Psoas muscle (tissue), 8 donors: ENCODE results near the gene CSDE1. TPM values are rescaled to one million over a fixed set of nuclear protein-coding genes. Genes with fewer than 3 reads are reported as not detected.
"Not testable (repeated sequence)": the region's sequence is repeated elsewhere in the genome, so short reads cannot be mapped to it uniquely, and the experiment has no call there.

Experiments
- ATAC-seq, 4 donors: fragments of 200-7000 bp; cut with Tn5 transposase; one replicate each; pipeline ENCODE4 v1.9.1; 2020; ENCODE audit warnings: moderate library complexity in 3 of 4, mild to moderate bottlenecking in 2 of 4
- DNase-seq, 2 donors: peaks; one replicate each; pipeline ENCODE4 v3.0.0-alpha.2; 2020
- H3K27ac ChIP-seq: fragments of 200-600 bp; one replicate; pipeline ENCODE4 v1.8.0; 2022
- H3K27me3 ChIP-seq, 3 donors: fragments of 200-600 bp in 1 of 3; one replicate each; pipeline versions ENCODE4 v1.6.1 to v1.8.0; 2013 to 2022; ENCODE audit warnings: low read length in 2 of 3, mild to moderate bottlenecking in 2 of 3, moderate library complexity in 1 of 3; ENCODE audit not compliant: insufficient read depth in 3 of 3
- H3K36me3 ChIP-seq, 2 donors: fragments of 200-600 bp in 1 of 2; one replicate each; pipeline versions ENCODE4 v1.6.1 to v1.8.0; 2013 to 2022; ENCODE audit warnings: low read depth in 1 of 2, mild to moderate bottlenecking in 1 of 2, moderate library complexity in 1 of 2; ENCODE audit not compliant: insufficient read depth in 1 of 2
- H3K4me1 ChIP-seq: fragments of 200-600 bp; one replicate; pipeline ENCODE4 v1.8.0; 2022
- H3K4me3 ChIP-seq: fragments of 200-600 bp; one replicate; pipeline ENCODE4 v1.8.0; 2022; ENCODE audit warnings: mild to moderate bottlenecking
- H3K9me3 ChIP-seq: fragments of 200-600 bp; one replicate; pipeline ENCODE4 v1.8.0; 2022
- WGBS, 3 donors: extraction: QIAGEN DNeasy Blood & Tissue Kit; methylation state at CpG; one replicate each; pipeline versions ENCODE4 v1.1.6 to v1.1.7; 2013; 5-methylcytosine and 5-hydroxymethylcytosine counted together
- intact Hi-C, 2 donors: fragments of 100-400 bp; cut with DNase I; formaldehyde crosslinking; loops; one replicate each; pipeline versions ENCODE4 v1.11.0 to v1.14.2; 2022
- polyA plus RNA-seq, 3 donors: library from polyadenylated mRNA; stranded (reverse); fragments of 200-250 nt; gene quantifications; one replicate each; pipeline ENCODE4 v1.2.3, GENCODE V29; 2013
- total RNA-seq, 4 donors: library from RNA; stranded (reverse); fragmentation: NEBNext Ultra II Directional in 2 of 4; extraction: Animal tissue kit (Norgen Biotek cat#: 25700) in 2 of 4; gene quantifications; one replicate each; pipeline versions ENCODE4 v1.2.1 to v1.2.4, GENCODE V29; 2021 to 2023
- TF ChIP-seq, protein P1 (sequence below): fragments of 200-600 bp; IDR thresholded peaks from one replicate; pipeline ENCODE4 v1.8.0; 2022; ENCODE audit warnings: antibody characterized with exemption
- donor health status: healthy with polysubstance abuse.
- donor health status: DM: no; HTN: no; CAD: no; lungs with moderate emphysema.
- donor health status: Bipolar disorder and iron deficiency.
- donor health status: healthy.
- donor health status: DM: yes; HTN: yes; CAD: no.
- donor health status: DM: no; HTN: no; CAD: no.
- donor health status: DM: no; HTN: no; CAD: no.
- donor health status: DM: yes; HTN: yes; CAD: no.

CSDE1 gene
- total and polyA plus RNA-seq, 7 donors = 305 to 1,888 (median 1,387) TPM

GRCh38 chr1:114756009-114756892 lies 1.5 kb downstream of the CSDE1 start:
- WGBS, 3 donors = 11 to 15% (median 12%) methylated on average over 14 of the region's 14 CpGs
- TF ChIP-seq, protein P1, sequence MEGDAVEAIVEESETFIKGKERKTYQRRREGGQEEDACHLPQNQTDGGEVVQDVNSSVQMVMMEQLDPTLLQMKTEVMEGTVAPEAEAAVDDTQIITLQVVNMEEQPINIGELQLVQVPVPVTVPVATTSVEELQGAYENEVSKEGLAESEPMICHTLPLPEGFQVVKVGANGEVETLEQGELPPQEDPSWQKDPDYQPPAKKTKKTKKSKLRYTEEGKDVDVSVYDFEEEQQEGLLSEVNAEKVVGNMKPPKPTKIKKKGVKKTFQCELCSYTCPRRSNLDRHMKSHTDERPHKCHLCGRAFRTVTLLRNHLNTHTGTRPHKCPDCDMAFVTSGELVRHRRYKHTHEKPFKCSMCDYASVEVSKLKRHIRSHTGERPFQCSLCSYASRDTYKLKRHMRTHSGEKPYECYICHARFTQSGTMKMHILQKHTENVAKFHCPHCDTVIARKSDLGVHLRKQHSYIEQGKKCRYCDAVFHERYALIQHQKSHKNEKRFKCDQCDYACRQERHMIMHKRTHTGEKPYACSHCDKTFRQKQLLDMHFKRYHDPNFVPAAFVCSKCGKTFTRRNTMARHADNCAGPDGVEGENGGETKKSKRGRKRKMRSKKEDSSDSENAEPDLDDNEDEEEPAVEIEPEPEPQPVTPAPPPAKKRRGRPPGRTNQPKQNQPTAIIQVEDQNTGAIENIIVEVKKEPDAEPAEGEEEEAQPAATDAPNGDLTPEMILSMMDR = no peak
- Histone ChIP-seq H3K4me1 (peaks cover 38% of the 10 kb centered on the region), H3K36me3 (no peaks in the 10 kb centered on the region), H3K4me3 (peak overlapping the region; percentile 84), H3K9me3 (no peaks in the 10 kb centered on the region), H3K27ac (peak overlapping the region; percentile 100), H3K27me3 (no peaks in the 10 kb centered on the region)
- ATAC-seq = peak in 3 of 4 donors; percentile 9 to 45 (median 43)
- DNase-seq = no peak
- intact Hi-C loops = loop anchor here (2.0 to 10.0 kb wide), 4 partner anchors 61 to 244 kb away; partner anchors contain the start of genes AMPD1 (in 1 of the 2), BCAS2 (in 1 of the 2), DENND2C (in 1 of the 2) and TRIM33 (in 1 of the 2)

GRCh38 chr1:114755006-114755931 lies 2.5 kb downstream of the CSDE1 start:
- Histone ChIP-seq H3K27ac (peak overlapping the region; percentile 100), H3K4me3 (peak overlapping the region; percentile 84), H3K9me3 (no peaks in the 10 kb centered on the region), H3K27me3 (no peaks in the 10 kb centered on the region), H3K36me3 (no peaks in the 10 kb centered on the region), H3K4me1 (peaks cover 47% of the 10 kb centered on the region)
- ATAC-seq (no peak), DNase-seq (no peak)
- intact Hi-C loops = loop anchor here in 1 of 2 donors (5.0 to 10.0 kb wide), 3 partner anchors 83 to 243 kb away; partner anchors contain the start of genes BCAS2, DENND2C and TRIM33
- WGBS, 3 donors = 22 to 32% (median 26%) methylated on average over 7 of the region's 7 CpGs
- TF ChIP-seq, protein P1 = no peak

- not testable (repeated sequence) for DNase-seq, ATAC-seq, H3K9me3 ChIP-seq, H3K27me3 ChIP-seq
- peak overlapping the region; percentile 100 for H3K27ac ChIP-seq
- WGBS, 3 donors = 71 to 75% (median 74%) methylated on average over 6 of the region's 6 CpGs
- H3K4me3 ChIP-seq = peak overlapping the region; percentile 84
- intact Hi-C loops = loop anchor here (5.0 to 10.0 kb wide), 3 partner anchors 36 to 169 kb away; partner anchors contain the start of genes BCAS2 (in 1 of the 2) and NRAS (in 1 of the 2)
- peaks cover 0 to 12% of the 10 kb centered on the region in 2 donors for H3K36me3 ChIP-seq
- H3K4me1 ChIP-seq = peaks cover 61% of the 10 kb centered on the region
Observed at GRCh38 chr1:114753702-114754101, 4.1 kb downstream of the CSDE1 start.

- Histone ChIP-seq H3K9me3 (no peaks in the 10 kb centered on the region), H3K4me1 (peaks cover 63% of the 10 kb centered on the region), H3K36me3 (peaks cover 0 to 17% of the 10 kb centered on the region in 2 donors), H3K4me3 (peak overlapping the region; percentile 84), H3K27ac (peak overlapping the region; percentile 100), H3K27me3 (no peaks in the 10 kb centered on the region)
- TF ChIP-seq, protein P1 = no peak
- ATAC-seq (no peak), DNase-seq (no peak)
- 30 to 54% (median 31%) methylated on average over 4 of the region's 4 CpGs for WGBS, 3 donors
- intact Hi-C loops = loop anchor here (5.0 to 10.0 kb wide), 3 partner anchors 36 to 168 kb away; partner anchors contain the start of genes BCAS2 (in 1 of the 2) and NRAS (in 1 of the 2)
Observed at GRCh38 chr1:114753143-114753542, 4.6 kb downstream of the CSDE1 start.
